ENCODE results near the gene SRPK1.

SRPK1 gene

GRCh38 chr6:35850208-35850607 lies 70.7 kb downstream of the SRPK1 start:
- Histone ChIP-seq H3K27ac (ENCODE audit: low read depth, low read length, poor library complexity, severe bottlenecking) (no peak overlapping the region), H3K9ac (ENCODE audit: low read length) (no peak overlapping the region), H3K27me3 (ENCODE audit: insufficient read depth, low read length) (no peaks in the 10 kb centered on the region), H3K4me1 (ENCODE audit: insufficient read depth, low read length, severe bottlenecking) (no peaks in the 10 kb centered on the region), H3K9me2 (ENCODE audit: low read depth, low read length) (no peaks in the 10 kb centered on the region), H3K79me2 (ENCODE audit: insufficient read depth, low read length) (no peaks in the 10 kb centered on the region), H3K4me3 (ENCODE audit: low read depth, low read length, poor library complexity, severe bottlenecking) (no peak overlapping the region), H2AFZ (ENCODE audit: low read length) (no peak overlapping the region), H3K4me2 (ENCODE audit: low read length) (no peak overlapping the region), H3K9me3 (ENCODE audit: low read length) (no peaks in the 10 kb centered on the region), H4K20me1 (ENCODE audit: insufficient read depth, low read length) (no peaks in the 10 kb centered on the region), H3F3A (ENCODE audit: insufficient read depth, low read length) (no peaks in the 10 kb centered on the region), H3K36me3 (ENCODE audit: insufficient read depth, low read length) (peaks cover 96% of the 10 kb centered on the region)
- TF ChIP-seq CTCF (IDR thresholded peaks at IDR 0.05; ENCODE audit: low read length) (no peak), EZH2 (IDR thresholded peaks at IDR 0.05; ENCODE audit: borderline replicate concordance, low read length) (no peak)

DNA sequence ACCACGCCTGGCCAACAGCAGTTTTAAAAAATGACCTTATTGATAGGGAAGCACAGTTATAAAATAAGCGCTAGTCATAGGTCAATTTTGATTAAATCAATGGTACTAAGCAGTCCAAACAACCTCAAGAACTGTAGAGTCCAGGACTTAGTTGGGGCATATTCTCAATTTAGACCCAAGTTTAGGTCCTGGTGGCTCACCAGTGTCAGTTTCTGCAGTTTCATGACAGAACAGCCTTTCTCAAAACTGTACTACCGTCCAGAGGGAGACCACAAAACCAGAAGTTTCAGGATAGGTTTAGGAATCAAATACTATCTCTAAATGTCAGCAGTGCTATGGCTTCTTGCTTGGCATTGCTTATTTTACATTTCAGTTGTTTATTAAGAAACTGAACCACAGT lies 76.6 kb downstream of the SRPK1 start:
- Histone ChIP-seq H3K36me3 (ENCODE audit: insufficient read depth, low read length) (peaks cover 88% of the 10 kb centered on the region), H3K4me2 (ENCODE audit: low read length) (no peak overlapping the region)
- TF ChIP-seq EZH2 (IDR thresholded peaks at IDR 0.05; ENCODE audit: borderline replicate concordance, low read length): no peak
- TF ChIP-seq CTCF (IDR thresholded peaks at IDR 0.05; ENCODE audit: low read length): no peak

GRCh38 chr6:35842381-35842780 lies 78.5 kb downstream of the SRPK1 start:
- TF ChIP-seq EZH2 (IDR thresholded peaks at IDR 0.05; ENCODE audit: borderline replicate concordance, low read length): no peak
- no peak for TF ChIP-seq CTCF (IDR thresholded peaks at IDR 0.05; ENCODE audit: low read length)
- H3K4me1 ChIP-seq (ENCODE audit: insufficient read depth, low read length, severe bottlenecking): no peaks in the 10 kb centered on the region
- no peaks in the 10 kb centered on the region for H3K9me2 ChIP-seq (ENCODE audit: low read depth, low read length)
- H3K79me2 ChIP-seq (ENCODE audit: insufficient read depth, low read length): no peaks in the 10 kb centered on the region
- H3K27me3 ChIP-seq (ENCODE audit: insufficient read depth, low read length): no peaks in the 10 kb centered on the region
- H4K20me1 ChIP-seq (ENCODE audit: insufficient read depth, low read length): no peaks in the 10 kb centered on the region
- no peak overlapping the region for H3K9ac ChIP-seq (ENCODE audit: low read length)
- H3F3A ChIP-seq (ENCODE audit: insufficient read depth, low read length): no peaks in the 10 kb centered on the region
- peaks cover 90% of the 10 kb centered on the region for H3K36me3 ChIP-seq (ENCODE audit: insufficient read depth, low read length)
- no peak overlapping the region for H3K4me2 ChIP-seq (ENCODE audit: low read length)
- H3K4me3 ChIP-seq (ENCODE audit: low read depth, low read length, poor library complexity, severe bottlenecking): no peak overlapping the region
- no peaks in the 10 kb centered on the region for H3K9me3 ChIP-seq (ENCODE audit: low read length)
- no peak overlapping the region for H2AFZ ChIP-seq (ENCODE audit: low read length)
- H3K27ac ChIP-seq (ENCODE audit: low read depth, low read length, poor library complexity, severe bottlenecking): no peak overlapping the region

More for the DNA sequence above, 76.6 kb downstream of the SRPK1 start:
- Histone ChIP-seq H3K4me3 (ENCODE audit: low read depth, low read length, poor library complexity, severe bottlenecking) (no peak overlapping the region), H2AFZ (ENCODE audit: low read length) (no peak overlapping the region), H3K27ac (ENCODE audit: low read depth, low read length, poor library complexity, severe bottlenecking) (no peak overlapping the region), H3F3A (ENCODE audit: insufficient read depth, low read length) (no peaks in the 10 kb centered on the region), H4K20me1 (ENCODE audit: insufficient read depth, low read length) (no peaks in the 10 kb centered on the region), H3K9ac (ENCODE audit: low read length) (no peak overlapping the region), H3K27me3 (ENCODE audit: insufficient read depth, low read length) (no peaks in the 10 kb centered on the region), H3K9me3 (ENCODE audit: low read length) (no peaks in the 10 kb centered on the region), H3K4me1 (ENCODE audit: insufficient read depth, low read length, severe bottlenecking) (no peaks in the 10 kb centered on the region), H3K79me2 (ENCODE audit: insufficient read depth, low read length) (no peaks in the 10 kb centered on the region), H3K9me2 (ENCODE audit: low read depth, low read length) (no peaks in the 10 kb centered on the region)
